ENCODE data around the gene PLEKHH1.

The PLEKHH1 gene

DNA sequence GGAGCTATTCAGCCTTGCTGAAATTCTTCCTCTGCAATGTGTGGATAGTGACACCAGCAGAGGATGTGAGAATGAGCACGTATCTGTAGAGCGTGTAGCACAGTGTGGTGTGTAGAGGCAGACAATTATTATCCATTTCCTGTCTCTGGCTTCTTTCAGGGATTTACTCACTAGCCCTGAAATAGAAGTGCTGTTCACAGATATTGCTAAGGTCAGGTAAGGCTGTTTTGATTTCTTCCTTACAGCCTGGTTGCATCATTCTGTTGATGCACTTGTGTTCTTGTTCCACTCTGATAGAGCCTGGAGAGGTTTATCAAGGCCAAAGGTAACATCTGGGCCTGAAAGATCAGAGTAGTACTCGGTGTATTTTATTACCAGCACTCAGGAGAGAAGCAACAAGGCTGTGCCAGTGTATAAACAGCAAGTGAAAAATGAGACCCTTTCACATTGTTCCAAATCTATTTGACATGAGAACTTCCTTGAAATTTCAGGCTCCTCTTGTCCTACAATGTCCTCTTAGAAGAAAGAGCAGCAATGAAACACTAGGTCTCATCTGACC lies 103.3 kb downstream of the PLEKHH1 start:
- DNase-seq, result no peak

DNA sequence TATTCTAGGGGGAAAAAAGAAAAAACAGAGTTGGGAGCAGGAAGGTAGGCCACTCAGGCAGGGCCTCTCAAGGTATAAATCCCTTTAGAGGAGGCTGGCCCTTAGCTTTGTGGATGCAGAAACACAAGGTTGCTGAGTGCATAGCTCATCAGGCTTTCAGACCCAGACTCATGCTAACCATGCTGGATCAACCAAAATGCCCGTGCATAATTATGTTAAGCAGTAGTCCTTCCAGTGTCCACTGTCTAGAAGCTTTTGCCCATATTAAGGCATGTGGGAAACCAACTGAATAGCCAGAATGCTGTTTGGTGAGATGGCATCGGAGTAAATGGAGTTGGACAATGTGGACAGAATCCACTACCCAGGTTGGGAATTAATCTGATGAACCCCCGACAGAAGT lies 105.6 kb downstream of the PLEKHH1 start:
- no peak for DNase-seq

Data from stimulated activated CD4-positive, alpha-beta T cell treated with anti-CD3 and anti-CD28 coated beads, Interleukin-1b, Interleukin-23, amount 100 ng/mL, for 48 hours (primary cell).